Measurements from ENCODE around the gene CDCA8.
"Not testable (repeated sequence)": the region's sequence is repeated elsewhere in the genome, so short reads cannot be mapped to it uniquely, and the experiment has no call there.

DNA sequence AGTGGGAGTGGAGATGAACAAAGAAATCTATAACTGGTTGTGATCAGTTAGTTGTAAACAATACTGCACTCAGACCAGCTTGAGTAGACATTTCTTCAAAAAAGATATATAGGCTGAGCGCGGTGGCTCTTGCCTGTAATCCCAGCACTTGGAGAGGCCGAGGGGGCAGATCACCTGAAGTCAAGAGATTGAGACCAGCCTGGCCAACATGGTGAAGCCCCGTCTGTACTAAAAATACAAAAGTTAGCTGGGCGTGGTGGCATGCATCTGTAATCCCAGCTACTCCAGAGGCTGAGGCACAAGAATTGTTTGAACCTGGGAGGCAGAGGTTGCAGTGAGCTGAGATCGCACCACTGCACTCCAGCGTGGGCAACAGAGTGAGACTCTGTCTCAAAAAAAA is 45.7 kb downstream of the CDCA8 start:
- not testable (repeated sequence) for TF ChIP-seq EZH2 (IDR thresholded peaks at IDR 0.05; ENCODE audit: borderline replicate concordance, low read depth, low read length, poor library complexity, severe bottlenecking)
- TF ChIP-seq, protein P1, sequence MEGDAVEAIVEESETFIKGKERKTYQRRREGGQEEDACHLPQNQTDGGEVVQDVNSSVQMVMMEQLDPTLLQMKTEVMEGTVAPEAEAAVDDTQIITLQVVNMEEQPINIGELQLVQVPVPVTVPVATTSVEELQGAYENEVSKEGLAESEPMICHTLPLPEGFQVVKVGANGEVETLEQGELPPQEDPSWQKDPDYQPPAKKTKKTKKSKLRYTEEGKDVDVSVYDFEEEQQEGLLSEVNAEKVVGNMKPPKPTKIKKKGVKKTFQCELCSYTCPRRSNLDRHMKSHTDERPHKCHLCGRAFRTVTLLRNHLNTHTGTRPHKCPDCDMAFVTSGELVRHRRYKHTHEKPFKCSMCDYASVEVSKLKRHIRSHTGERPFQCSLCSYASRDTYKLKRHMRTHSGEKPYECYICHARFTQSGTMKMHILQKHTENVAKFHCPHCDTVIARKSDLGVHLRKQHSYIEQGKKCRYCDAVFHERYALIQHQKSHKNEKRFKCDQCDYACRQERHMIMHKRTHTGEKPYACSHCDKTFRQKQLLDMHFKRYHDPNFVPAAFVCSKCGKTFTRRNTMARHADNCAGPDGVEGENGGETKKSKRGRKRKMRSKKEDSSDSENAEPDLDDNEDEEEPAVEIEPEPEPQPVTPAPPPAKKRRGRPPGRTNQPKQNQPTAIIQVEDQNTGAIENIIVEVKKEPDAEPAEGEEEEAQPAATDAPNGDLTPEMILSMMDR (conservative IDR thresholded peaks at IDR 0.05; ENCODE audit: low read depth, low read length), result not testable (repeated sequence)

All from A673 (cell line).